ENCODE results near the gene DTX2.
"Not testable (repeated sequence)": the region's sequence is repeated elsewhere in the genome, so short reads cannot be mapped to it uniquely, and the experiment has no call there.

The DTX2 gene

GRCh38 chr7:76513817-76514799 lies 52.6 kb downstream of the DTX2 start:
- DNase-seq: no peak

GRCh38 chr7:76514926-76515771 lies 53.6 kb downstream of the DTX2 start:
- DNase-seq: no peak

GRCh38 chr7:76515999-76516443 lies 54.5 kb downstream of the DTX2 start:
- DNase-seq: no peak

GRCh38 chr7:76516932-76517331 lies 55.4 kb downstream of the DTX2 start:
- DNase-seq: not testable (repeated sequence)

GRCh38 chr7:76526183-76526582 lies 64.7 kb downstream of the DTX2 start:
- not testable (repeated sequence) for DNase-seq

GRCh38 chr7:76531643-76532042 lies 70.1 kb downstream of the DTX2 start:
- not testable (repeated sequence) for DNase-seq

GRCh38 chr7:76543197-76543596 lies 81.7 kb downstream of the DTX2 start, which contains the start of gene SPDYE16:
TSS of gene SPDYE16 (minus strand) at chr7:76543297. CDS start at chr7:76541459, 1,838 bp downstream.
- DNase-seq: not testable (repeated sequence)

- peak; percentile 73 for DNase-seq
Measured at GRCh38 chr7:76549025-76549854, 87.7 kb downstream of the DTX2 start.

GRCh38 chr7:76549855-76550248 lies 88.3 kb downstream of the DTX2 start:
- peak; percentile 0 for DNase-seq

GRCh38 chr7:76551992-76552391 lies 90.5 kb downstream of the DTX2 start:
- DNase-seq: not testable (repeated sequence)

All from activated T-cell treated with anti-CD3 and anti-CD28 coated beads for 4 hours (primary cell).